Liver (tissue), 9 donors: ENCODE measurements around the gene GRK6. TPM values are rescaled to one million over a fixed set of nuclear protein-coding genes. Genes with fewer than 3 reads are reported as not detected.

Experiments used
- DNase-seq: peaks from one replicate; pipeline ENCODE4 v3.0.0-alpha.2; 2017; ENCODE audit warnings: low spot score
- H3K27ac ChIP-seq, 2 donors: one replicate each; pipeline ENCODE4 v1.7.0; 2013; ENCODE audit warnings: inconsistent platforms in 2 of 2, low read length in 2 of 2, control low read depth in 1 of 2, low read depth in 1 of 2, mild to moderate bottlenecking in 1 of 2
- H3K27me3 ChIP-seq, 4 donors: one replicate each; pipeline versions ENCODE4 v1.6.1 to v1.7.0; 2013; ENCODE audit warnings: low read length in 3 of 4, inconsistent platforms in 1 of 4, mild to moderate bottlenecking in 1 of 4, moderate library complexity in 1 of 4; ENCODE audit not compliant: control insufficient read depth in 4 of 4, insufficient read depth in 4 of 4
- H3K36me3 ChIP-seq, 4 donors: one replicate each; pipeline versions ENCODE4 v1.6.1 to v1.7.0; 2013; ENCODE audit warnings: low read length in 3 of 4, mild to moderate bottlenecking in 3 of 4, low read depth in 1 of 4, moderate library complexity in 1 of 4; ENCODE audit not compliant: control insufficient read depth in 4 of 4, insufficient read depth in 3 of 4
- H3K4me1 ChIP-seq, 4 donors: one replicate each; pipeline versions ENCODE4 v1.6.1 to v1.7.0; 2013; ENCODE audit warnings: low read length in 3 of 4, mild to moderate bottlenecking in 3 of 4, moderate library complexity in 1 of 4; ENCODE audit not compliant: control insufficient read depth in 4 of 4, insufficient read depth in 4 of 4
- H3K4me3 ChIP-seq, 3 donors: one replicate each; pipeline versions ENCODE4 v1.6.1 to v1.7.0; 2013; ENCODE audit warnings: low read length in 3 of 3, control low read depth in 1 of 3, low read depth in 1 of 3, mild to moderate bottlenecking in 1 of 3
- H3K9ac ChIP-seq, 2 donors: one replicate each; pipeline ENCODE4 v1.7.0; 2013; ENCODE audit warnings: low read length in 2 of 2, mild to moderate bottlenecking in 2 of 2, moderate library complexity in 2 of 2, control low read depth in 1 of 2, low read depth in 1 of 2
- H3K9me3 ChIP-seq, 4 donors: one replicate each; pipeline versions ENCODE4 v1.6.1 to v1.7.0; 2013; ENCODE audit warnings: low read length in 3 of 4; ENCODE audit not compliant: control insufficient read depth in 4 of 4
- ATF3 ChIP-seq: IDR thresholded peaks from 2 replicates; pipeline ENCODE4 v1.6.1; 2016; ENCODE audit warnings: antibody characterized with exemption
- CTCF ChIP-seq: fragments of 150-350 bp; IDR thresholded peaks from 2 replicates; pipeline ENCODE4 v1.5.1; 2017; ENCODE audit warnings: improper control_type of control experiment, low read depth, low read length; ENCODE audit not compliant: missing input control
- EGR1 ChIP-seq, 2 donors: IDR thresholded peaks; 2 replicates each; pipeline ENCODE4 v1.6.1; 2016 to 2018; ENCODE audit warnings: antibody characterized with exemption in 2 of 2, low read depth in 2 of 2
- FOXA1 ChIP-seq: IDR thresholded peaks from 2 replicates; pipeline ENCODE4 v1.6.1; 2016; ENCODE audit warnings: antibody characterized with exemption
- GABPA ChIP-seq, 2 donors: IDR thresholded peaks in 1 of 2; conservative IDR thresholded peaks in 1 of 2; 2 replicates each; pipeline ENCODE4 v1.6.1; 2016; ENCODE audit warnings: antibody characterized with exemption in 2 of 2, mild to moderate bottlenecking in 1 of 2, moderate library complexity in 1 of 2
- HNF4A ChIP-seq, 2 donors: conservative IDR thresholded peaks; 2 replicates each; pipeline ENCODE4 v1.6.1; 2016; ENCODE audit warnings: antibody characterized with exemption in 2 of 2, mild to moderate bottlenecking in 2 of 2
- HNF4G ChIP-seq: IDR thresholded peaks from 2 replicates; pipeline ENCODE4 v1.6.1; 2016; ENCODE audit warnings: antibody characterized with exemption
- JUND ChIP-seq, 2 donors: IDR thresholded peaks; 2 replicates each; pipeline ENCODE4 v1.6.1; 2016; ENCODE audit warnings: antibody characterized with exemption in 2 of 2
- MAX ChIP-seq: IDR thresholded peaks from 2 replicates; pipeline ENCODE4 v1.6.1; 2016; ENCODE audit warnings: antibody characterized with exemption
- NR2F2 ChIP-seq: IDR thresholded peaks from 2 replicates; pipeline ENCODE4 v1.6.1; 2016; ENCODE audit warnings: antibody characterized with exemption
- RAD21 ChIP-seq, 2 donors: IDR thresholded peaks; 2 replicates each; pipeline ENCODE4 v1.6.1; 2016; ENCODE audit warnings: antibody characterized with exemption in 2 of 2, mild to moderate bottlenecking in 2 of 2
- REST ChIP-seq: IDR thresholded peaks from 2 replicates; pipeline ENCODE4 v1.6.1; 2016; ENCODE audit warnings: antibody characterized with exemption, mild to moderate bottlenecking
- RXRA ChIP-seq, 2 donors: IDR thresholded peaks; 2 replicates each; pipeline ENCODE4 v1.6.1; 2017 to 2018; ENCODE audit warnings: antibody characterized with exemption in 2 of 2, mild to moderate bottlenecking in 1 of 2
- SP1 ChIP-seq: IDR thresholded peaks from 2 replicates; pipeline ENCODE4 v1.6.1; 2018; ENCODE audit warnings: antibody characterized with exemption, mild to moderate bottlenecking
- YY1 ChIP-seq: IDR thresholded peaks from 2 replicates; pipeline ENCODE4 v1.6.1; 2016; ENCODE audit warnings: antibody characterized with exemption, mild to moderate bottlenecking
- WGBS: extraction: QIAGEN DNeasy Blood & Tissue Kit; methylation state at CpG from one replicate; pipeline ENCODE4 v1.1.7; 2013; 5-methylcytosine and 5-hydroxymethylcytosine counted together
- polyA plus RNA-seq, 2 donors: library from polyadenylated mRNA; stranded (reverse) in 1 of 2; unstranded in 1 of 2; fragments of 200-250 nt in 1 of 2; fragments of >200 nt in 1 of 2; fragmentation: Nextera tagmentation in 1 of 2; extraction: Ambion mirVana in 1 of 2; gene quantifications; one replicate each; pipeline versions ENCODE4 v1.2.1 to v1.2.3, GENCODE V29; 2013 to 2015
- total RNA-seq, 2 donors: library from RNA; depleted of rRNA; stranded (reverse); fragments of >200 nt; gene quantifications; one replicate each; pipeline ENCODE4 v1.2.3, GENCODE V29; 2014
- donor health status: healthy.
- donor health status: healthy.
- donor health status: healthy.
- donor health status: healthy.
- donor health status: healthy.

GRK6 gene
- total and polyA plus RNA-seq, 4 donors = 3.1 to 24.0 (median 10.8) TPM

- TF ChIP-seq MAX = no peak
- no peak for TF ChIP-seq REST
- TF ChIP-seq HNF4G = no peak
- no peak for TF ChIP-seq RAD21 (IDR thresholded peaks at IDR 0.05)
- TF ChIP-seq SP1 = no peak
- TF ChIP-seq NR2F2 = no peak
- no peak for TF ChIP-seq HNF4A (conservative IDR thresholded peaks at IDR 0.05)
- no peak for TF ChIP-seq FOXA1
- no peak for TF ChIP-seq YY1
- no peak for TF ChIP-seq ATF3
- Histone ChIP-seq H3K4me1 (peaks cover 0 to 11% (median 6%) of the 10 kb centered on the region in 4 donors), H3K9ac (no peak overlapping the region), H3K27ac (no peak overlapping the region), H3K9me3 (no peaks in the 10 kb centered on the region), H3K36me3 (peaks cover 0 to 6% (median 0%) of the 10 kb centered on the region in 4 donors), H3K4me3 (no peak overlapping the region), H3K27me3 (no peaks in the 10 kb centered on the region)
- WGBS = 92% methylated on average over 10 of the region's 10 CpGs
- no peak for DNase-seq
Measured at GRCh38 chr5:177396807-177397206, 29.7 kb upstream of the GRK6 start.

GRCh38 chr5:177397875-177398390, 28.5 kb upstream of the GRK6 start:
- WGBS = 92% methylated on average over 16 of the region's 16 CpGs
- H3K9me3 ChIP-seq = no peaks in the 10 kb centered on the region
- no peak overlapping the region for H3K4me3 ChIP-seq
- no peak overlapping the region for H3K27ac ChIP-seq
- no peak overlapping the region for H3K9ac ChIP-seq
- H3K36me3 ChIP-seq = peaks cover 0 to 7% (median 4%) of the 10 kb centered on the region in 4 donors
- H3K4me1 ChIP-seq = peaks cover 0 to 14% (median 6%) of the 10 kb centered on the region in 4 donors
- TF ChIP-seq MAX = no peak
- TF ChIP-seq JUND (IDR thresholded peaks at IDR 0.05) = no peak
- no peak for TF ChIP-seq HNF4G
- TF ChIP-seq YY1 = no peak
- TF ChIP-seq RXRA (IDR thresholded peaks at IDR 0.05) = no peak
- TF ChIP-seq FOXA1 = no peak
- no peak for DNase-seq
- no peaks in the 10 kb centered on the region for H3K27me3 ChIP-seq

GRCh38 chr5:177399997-177400868, 26.2 kb upstream of the GRK6 start, which contains the start of gene PFN3:
Gene PFN3, minus strand, starts transcription at chr5:177400661. Its CDS starts 85 bp downstream, at chr5:177400576.
- no peak for DNase-seq
- no peak within 1 kb of the TSS for H3K27ac ChIP-seq
- peaks cover 3 to 30% (median 17%) of the 10 kb centered on the region in 4 donors for H3K4me1 ChIP-seq
- whole genome bisulfite sequencing = 40% methylated on average over 92 of the region's 92 CpGs
- peaks cover 0 to 11% (median 5%) of the 10 kb centered on the region in 4 donors for H3K36me3 ChIP-seq
- H3K9me3 ChIP-seq = no peaks in the 10 kb centered on the region
- no peaks in the 10 kb centered on the region for H3K27me3 ChIP-seq
- H3K9ac ChIP-seq = no peak within 1 kb of the TSS
- H3K4me3 ChIP-seq = no peak within 1 kb of the TSS
- TF ChIP-seq JUND (IDR thresholded peaks at IDR 0.05) = no peak
- no peak for TF ChIP-seq GABPA (IDR thresholded peaks at IDR 0.05 in 1 of 2, conservative IDR thresholded peaks at IDR 0.05 in 1 of 2)
- TF ChIP-seq HNF4G = no peak
- no peak for TF ChIP-seq REST
- TF ChIP-seq EGR1 (IDR thresholded peaks at IDR 0.05; ENCODE audit: low read depth in 2 of 2) = no peak
- no peak for TF ChIP-seq YY1
- no peak for TF ChIP-seq FOXA1
- no peak for TF ChIP-seq HNF4A (conservative IDR thresholded peaks at IDR 0.05)
- TF ChIP-seq NR2F2 = no peak
- TF ChIP-seq CTCF = no peak
